ENCODE measurements around the gene MYH14.
"Not testable (repeated sequence)": the region's sequence is repeated elsewhere in the genome, so short reads cannot be mapped to it uniquely, and the experiment has no call there.

- not testable (repeated sequence) for TF ChIP-seq CTCF (optimal IDR thresholded peaks at IDR 0.05 in 1 of 3, IDR thresholded peaks at IDR 0.05 in 1 of 3, conservative IDR thresholded peaks at IDR 0.05 in 1 of 3; ENCODE audit: extremely low read depth in 1 of 3, insufficient read depth in 2 of 3, low read length in 3 of 3); EZH2 (IDR thresholded peaks at IDR 0.05; ENCODE audit: low read length)
Observed at GRCh38 chr19:50329926-50330294, 126.5 kb downstream of the MYH14 start.
